Measurements from ENCODE around the gene PTPRR.

- TF ChIP-seq CTCF (IDR thresholded peaks at IDR 0.05; ENCODE audit: insufficient read depth, low read length, poor library complexity, severe bottlenecking): no peak
- TF ChIP-seq EZH2phosphoT487 (conservative IDR thresholded peaks at IDR 0.05; ENCODE audit: low read length): no peak
Observed at GRCh38 chr12:70829070-70829469, 91.5 kb downstream of the PTPRR start.

Measured in SU-DHL-6 (cell line).